NCI-H748 (cell line): ENCODE data around the gene ASIC4.

Experiments
- DNase-seq: peaks from one replicate; lab custom pipeline; 2025; ENCODE audit not compliant: unreplicated experiment; lab: John Stamatoyannopoulos, UW

The ASIC4 gene

GRCh38 chr2:219565130-219566080 lies 51.1 kb downstream of the ASIC4 start:
- DNase-seq: no peak

DNA sequence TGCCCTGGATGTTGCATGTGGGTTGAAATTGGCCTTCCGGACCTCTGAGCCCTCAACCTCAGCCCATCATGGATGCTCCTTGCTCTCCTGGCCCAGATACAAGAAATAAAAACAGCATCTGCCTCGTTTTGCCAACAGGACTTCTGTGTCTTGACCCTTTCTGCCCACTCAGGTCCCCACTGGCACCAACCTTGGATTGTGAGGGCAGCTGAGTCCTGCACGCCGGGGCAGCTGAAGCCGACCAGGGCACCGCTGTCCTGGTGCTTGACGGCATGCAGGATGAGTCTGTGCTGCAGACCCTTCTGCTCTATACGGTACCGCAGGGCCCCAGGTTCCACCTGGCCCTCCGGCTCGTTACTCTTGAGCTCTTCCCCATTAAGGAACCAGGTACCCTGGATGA lies 52.4 kb downstream of the ASIC4 start:
- no peak for DNase-seq

GRCh38 chr2:219567131-219567530 lies 52.8 kb downstream of the ASIC4 start:
- no peak for DNase-seq

DNA sequence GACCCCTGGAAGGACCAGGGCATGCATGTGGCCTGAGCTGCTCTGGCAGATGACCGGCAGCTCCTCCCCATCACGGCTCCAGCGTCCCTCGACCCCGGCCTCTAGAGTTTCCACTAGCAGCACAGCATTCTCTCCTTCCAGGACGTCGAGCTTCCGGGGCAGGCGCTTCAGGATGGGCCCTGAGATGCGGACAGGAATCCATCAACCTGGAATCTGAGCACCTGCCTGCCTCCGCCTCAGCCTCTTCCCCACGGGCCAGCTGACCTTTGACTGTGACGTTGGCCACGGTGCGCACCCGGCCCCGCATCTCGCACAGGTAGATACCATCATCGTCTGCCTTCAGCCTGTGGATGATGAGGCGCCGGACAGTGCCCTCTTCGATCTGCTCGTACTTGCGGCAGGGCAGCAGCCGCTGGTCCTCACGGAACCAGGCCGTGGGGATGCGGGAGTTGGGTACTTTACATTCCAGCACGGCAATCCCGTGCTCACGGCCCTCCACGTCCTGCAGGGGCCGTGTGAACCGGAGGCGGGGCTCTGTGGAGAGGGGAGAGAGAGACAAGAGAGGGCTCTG lies 53.6 kb downstream of the ASIC4 start:
- DNase-seq: no peak

- DNase-seq: no peak
These were observed 54.8 kb downstream of the ASIC4 start for GRCh38 chr2:219569041-219569440.

GRCh38 chr2:219569635-219570034 lies 55.4 kb downstream of the ASIC4 start:
- no peak for DNase-seq

DNA sequence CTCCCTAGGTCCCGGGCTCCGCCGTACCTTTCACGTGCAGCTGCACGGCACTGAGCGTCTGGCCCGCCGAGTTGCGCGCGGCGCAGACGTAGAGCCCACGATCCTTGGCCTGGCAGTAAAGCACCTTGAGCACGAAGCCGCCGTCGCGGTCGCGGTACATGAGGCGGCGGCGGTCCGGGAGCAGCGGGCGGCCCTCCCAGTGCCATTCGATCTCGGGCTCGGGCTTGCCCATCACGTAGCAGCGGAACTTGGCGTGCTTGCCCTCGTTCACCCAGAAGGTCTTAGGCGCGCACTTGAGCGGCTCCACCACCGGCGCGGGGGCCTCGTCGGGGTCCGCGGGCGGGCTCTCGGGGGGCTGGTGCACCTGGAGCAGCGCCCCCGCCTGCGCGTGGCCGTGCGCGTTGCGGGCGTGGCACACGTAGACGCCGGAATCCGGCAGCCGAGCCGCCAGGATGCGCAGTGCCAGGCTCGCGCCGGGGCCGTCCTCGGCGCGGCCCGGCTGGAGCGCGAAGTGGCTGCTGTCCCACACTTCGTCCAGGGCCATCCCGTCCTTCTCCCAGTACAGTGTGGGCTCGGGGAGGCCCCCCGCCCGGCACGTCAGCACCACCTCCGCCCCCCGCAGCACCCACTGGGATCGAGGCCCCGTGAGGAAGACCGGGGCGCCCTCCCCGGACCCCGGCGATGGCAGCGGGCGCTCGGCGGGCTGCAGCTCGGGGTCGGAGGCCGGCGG lies 56.1 kb downstream of the ASIC4 start:
- peak; percentile 68 for DNase-seq

DNA sequence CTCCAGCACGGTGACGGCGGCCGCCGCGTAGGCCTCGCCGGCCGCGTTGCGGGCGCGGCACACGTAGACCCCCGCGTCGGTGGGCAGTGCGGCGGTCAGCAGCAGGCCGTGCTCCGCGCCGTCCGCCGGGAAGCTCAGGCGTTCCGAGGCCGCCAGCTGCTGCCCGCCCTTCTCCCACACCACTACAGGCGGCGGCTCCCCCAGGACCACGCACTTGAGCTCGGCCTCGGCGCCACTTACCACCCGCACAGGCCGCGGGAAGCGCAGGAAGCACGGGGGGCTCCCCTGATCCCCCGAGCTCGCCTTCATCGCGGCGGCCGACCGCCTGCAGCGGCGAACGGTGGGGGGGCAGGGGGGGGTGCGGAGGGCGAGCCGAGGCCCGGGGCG lies 56.6 kb downstream of the ASIC4 start:
- peak; percentile 46 for DNase-seq

DNA sequence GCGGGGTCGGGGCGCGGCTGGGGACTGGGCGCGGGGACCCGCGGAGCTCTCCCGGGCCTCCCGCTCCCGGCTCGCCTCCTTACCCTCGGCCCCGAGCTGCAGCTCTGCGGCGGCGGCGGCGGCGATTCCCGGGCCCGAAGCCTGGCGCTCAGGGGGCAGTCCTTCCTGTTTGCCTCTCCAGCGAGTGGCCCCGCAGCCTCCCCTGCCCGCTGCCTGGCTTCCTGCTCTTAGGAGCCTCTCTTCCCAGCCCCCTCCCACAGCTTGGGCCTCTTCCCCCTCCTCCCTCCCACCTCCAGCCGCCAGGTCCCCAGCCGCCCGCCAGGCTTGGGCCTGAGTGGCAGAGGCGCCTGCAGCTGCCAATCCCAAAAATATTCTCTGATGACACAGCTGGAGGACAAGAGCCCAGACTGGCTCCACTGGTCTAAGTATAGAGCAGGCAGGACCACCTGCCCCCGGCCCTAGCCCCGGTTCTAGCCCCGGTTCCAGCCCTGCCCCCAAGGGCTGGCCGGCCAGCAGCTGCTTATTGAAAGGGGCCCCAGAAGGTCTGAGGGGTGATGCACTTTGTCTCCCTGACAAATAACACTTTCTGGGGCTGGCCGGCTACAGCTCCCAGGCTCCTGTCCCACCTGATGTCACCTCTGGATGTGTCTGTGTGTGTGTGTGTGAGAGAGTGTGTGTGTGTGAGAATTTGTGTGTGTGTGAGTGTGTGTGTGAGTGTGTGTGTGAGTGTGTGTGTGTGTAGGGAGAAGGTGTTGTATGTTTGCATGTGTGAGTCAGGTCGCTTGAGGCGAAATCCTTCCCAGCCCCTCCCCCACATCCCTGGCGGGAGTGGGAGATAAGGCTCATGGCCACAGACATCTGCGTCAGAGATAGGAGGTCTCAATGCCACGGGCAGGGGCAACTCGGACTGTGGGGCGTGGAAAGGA lies 57.3 kb downstream of the ASIC4 start, which contains the start of gene OBSL1:
OBSL1 (minus strand) TSS at position 229 of the 926 bp plus-strand sequence. CDS start 307 bp downstream, outside the sequence.
- peak; percentile 92 for DNase-seq

GRCh38 chr2:219572237-219573001 lies 58.1 kb downstream of the ASIC4 start, which contains the start of gene INHA:
TSS of gene INHA (plus strand) at chr2:219572310. CDS start at chr2:219572375, 65 bp downstream.
- DNase-seq: no peak

- DNase-seq: no peak
These were observed 58.9 kb downstream of the ASIC4 start for GRCh38 chr2:219573166-219573565.

DNA sequence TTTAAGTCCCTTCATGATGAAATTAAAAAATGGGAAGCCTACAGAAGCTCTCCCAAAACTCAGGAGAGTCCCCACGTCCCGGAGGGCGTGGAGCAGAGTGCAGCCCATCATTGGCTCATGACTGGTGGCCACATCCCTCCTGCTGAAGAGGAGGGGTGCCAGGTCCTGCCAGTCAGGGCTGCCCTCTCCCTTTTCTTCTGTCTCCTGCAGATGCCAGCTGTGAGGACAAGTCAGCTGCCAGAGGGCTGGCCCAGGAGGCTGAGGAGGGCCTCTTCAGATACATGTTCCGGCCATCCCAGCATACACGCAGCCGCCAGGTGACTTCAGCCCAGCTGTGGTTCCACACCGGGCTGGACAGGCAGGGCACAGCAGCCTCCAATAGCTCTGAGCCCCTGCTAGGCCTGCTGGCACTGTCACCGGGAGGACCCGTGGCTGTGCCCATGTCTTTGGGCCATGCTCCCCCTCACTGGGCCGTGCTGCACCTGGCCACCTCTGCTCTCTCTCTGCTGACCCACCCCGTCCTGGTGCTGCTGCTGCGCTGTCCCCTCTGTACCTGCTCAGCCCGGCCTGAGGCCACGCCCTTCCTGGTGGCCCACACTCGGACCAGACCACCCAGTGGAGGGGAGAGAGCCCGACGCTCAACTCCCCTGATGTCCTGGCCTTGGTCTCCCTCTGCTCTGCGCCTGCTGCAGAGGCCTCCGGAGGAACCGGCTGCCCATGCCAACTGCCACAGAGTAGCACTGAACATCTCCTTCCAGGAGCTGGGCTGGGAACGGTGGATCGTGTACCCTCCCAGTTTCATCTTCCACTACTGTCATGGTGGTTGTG lies 60.4 kb downstream of the ASIC4 start:
- DNase-seq: no peak

- DNase-seq: peak; percentile 44
These were observed 61.6 kb downstream of the ASIC4 start for GRCh38 chr2:219575566-219576504.

- DNase-seq: peak; percentile 94
These were observed 62.5 kb downstream of the ASIC4 start for GRCh38 chr2:219576505-219577388.

DNA sequence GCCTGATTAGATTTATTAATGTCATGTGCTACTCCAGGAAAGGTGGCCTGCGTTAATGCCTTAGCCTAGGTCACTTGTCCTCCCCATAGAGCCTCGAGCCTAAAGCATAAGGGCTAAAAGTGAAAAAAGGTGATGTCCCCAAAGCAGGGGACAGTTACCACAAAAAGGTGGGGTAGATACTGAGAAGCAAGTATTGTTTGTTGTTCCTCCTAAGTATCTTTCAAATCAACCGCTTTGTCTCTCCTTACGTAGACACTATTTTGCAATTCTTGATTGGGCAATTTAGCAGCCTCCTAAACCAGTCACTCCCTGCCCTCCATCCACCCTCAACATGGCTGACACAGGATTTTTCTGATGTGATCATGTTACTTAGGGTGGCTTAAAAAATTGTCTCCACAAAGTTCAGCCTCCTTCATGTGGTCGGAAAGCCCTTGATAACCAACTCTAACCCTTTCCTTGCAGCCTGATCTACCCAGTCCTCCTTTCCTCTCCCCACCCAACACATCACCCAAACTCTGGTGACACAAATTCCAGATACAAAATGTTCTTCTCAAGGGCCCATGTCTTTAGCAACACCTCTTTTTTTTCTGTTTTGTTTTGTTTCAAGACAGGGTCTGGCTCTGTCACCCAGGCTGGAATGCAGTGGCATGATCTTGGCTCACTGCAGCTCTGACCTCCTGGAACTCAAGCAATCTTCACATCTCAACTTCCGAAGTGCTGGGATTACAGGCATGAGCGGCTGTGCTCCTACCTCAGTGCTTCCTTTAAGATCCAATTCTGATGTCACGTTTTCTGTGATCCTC lies 64.7 kb downstream of the ASIC4 start:
- DNase-seq: no peak

DNA sequence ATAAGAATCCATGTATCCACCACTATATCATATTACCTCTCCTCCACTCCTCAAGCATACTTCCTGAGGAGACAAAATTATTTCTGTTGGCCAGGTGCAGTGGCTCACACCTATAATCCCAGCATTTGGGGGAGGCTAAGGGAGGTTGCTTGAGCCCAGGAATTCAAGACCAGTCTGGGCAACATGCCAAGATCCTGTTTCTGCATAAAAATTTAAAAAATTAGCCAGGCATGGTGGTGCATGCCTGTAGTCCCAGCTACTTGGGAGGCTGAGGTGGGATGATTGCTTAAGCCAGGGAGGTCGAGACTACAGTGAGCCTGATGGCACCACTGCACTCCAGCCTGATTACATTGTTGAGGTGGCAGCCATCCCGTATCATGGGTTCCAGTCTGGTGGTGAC lies 67.1 kb downstream of the ASIC4 start:
- no peak for DNase-seq
